ENCODE measurements around the gene FARS2.

Gene FARS2

GRCh38 chr6:5566718-5567117 lies 305.4 kb downstream of the FARS2 start:
- ATAC-seq (peak; percentile 4), DNase-seq (no peak)
- Mint-ChIP-seq H3K4me1 (peaks cover 37% of the 10 kb centered on the region), H3K27me3 (no peaks in the 10 kb centered on the region), H3K27ac (peak overlapping the region; percentile 8), H3K36me3 (ENCODE audit: low read depth) (peaks cover 22% of the 10 kb centered on the region), H3K9me3 (peaks cover 8% of the 10 kb centered on the region), H3K4me3 (no peak overlapping the region)

- DNase-seq (no peak), ATAC-seq (no peak)
- no peaks in the 10 kb centered on the region for H3K27me3 Mint-ChIP-seq
- H3K9me3 Mint-ChIP-seq = peaks cover 8% of the 10 kb centered on the region
- peaks cover 18% of the 10 kb centered on the region for H3K36me3 Mint-ChIP-seq (ENCODE audit: low read depth)
- H3K27ac Mint-ChIP-seq = no peak overlapping the region
- peaks cover 34% of the 10 kb centered on the region for H3K4me1 Mint-ChIP-seq
- H3K4me3 Mint-ChIP-seq = no peak overlapping the region
Measured at GRCh38 chr6:5567352-5567751, 306.0 kb downstream of the FARS2 start.

- Mint-ChIP-seq H3K4me3 (no peak overlapping the region), H3K27me3 (no peaks in the 10 kb centered on the region), H3K27ac (no peak overlapping the region), H3K4me1 (peaks cover 34% of the 10 kb centered on the region), H3K36me3 (ENCODE audit: low read depth) (peaks cover 19% of the 10 kb centered on the region), H3K9me3 (peaks cover 8% of the 10 kb centered on the region)
- DNase-seq = no peak
- peak; percentile 24 for ATAC-seq
Measured at GRCh38 chr6:5567890-5568289, 306.6 kb downstream of the FARS2 start.

- Mint-ChIP-seq H3K27ac (no peak overlapping the region), H3K4me3 (no peak overlapping the region), H3K27me3 (no peaks in the 10 kb centered on the region), H3K9me3 (peaks cover 11% of the 10 kb centered on the region), H3K4me1 (peaks cover 30% of the 10 kb centered on the region), H3K36me3 (ENCODE audit: low read depth) (peaks cover 26% of the 10 kb centered on the region)
- no peak for ATAC-seq
- no peak for DNase-seq
Measured at GRCh38 chr6:5569491-5569890, 308.2 kb downstream of the FARS2 start.

GRCh38 chr6:5570641-5571040 lies 309.3 kb downstream of the FARS2 start:
- no peak for DNase-seq
- no peak overlapping the region for H3K27ac Mint-ChIP-seq
- no peaks in the 10 kb centered on the region for H3K27me3 Mint-ChIP-seq
- peaks cover 26% of the 10 kb centered on the region for H3K36me3 Mint-ChIP-seq (ENCODE audit: low read depth)
- no peak for ATAC-seq
- H3K4me1 Mint-ChIP-seq = peaks cover 31% of the 10 kb centered on the region
- peaks cover 14% of the 10 kb centered on the region for H3K9me3 Mint-ChIP-seq
- H3K4me3 Mint-ChIP-seq = no peak overlapping the region

- Mint-ChIP-seq H3K4me3 (peak overlapping the region; percentile 18), H3K27ac (peak overlapping the region; percentile 74)
- peak; percentile 20 for ATAC-seq
Measured at GRCh38 chr6:5580736-5581581, 319.6 kb downstream of the FARS2 start.

GRCh38 chr6:5582762-5583161 lies 321.4 kb downstream of the FARS2 start:
- Mint-ChIP-seq H3K4me3 (no peak overlapping the region), H3K27me3 (no peaks in the 10 kb centered on the region), H3K9me3 (peaks cover 13% of the 10 kb centered on the region), H3K4me1 (peaks cover 18% of the 10 kb centered on the region), H3K27ac (no peak overlapping the region), H3K36me3 (ENCODE audit: low read depth) (peaks cover 7% of the 10 kb centered on the region)
- no peak for DNase-seq
- no peak for ATAC-seq

More at GRCh38 chr6:5580736-5581581, 319.6 kb downstream of the FARS2 start:
- H3K27me3 Mint-ChIP-seq = no peaks in the 10 kb centered on the region
- peaks cover 8% of the 10 kb centered on the region for H3K9me3 Mint-ChIP-seq
- H3K4me1 Mint-ChIP-seq = peaks cover 18% of the 10 kb centered on the region
- DNase-seq = no peak
- peaks cover 2% of the 10 kb centered on the region for H3K36me3 Mint-ChIP-seq (ENCODE audit: low read depth)

GRCh38 chr6:5583528-5583927 lies 322.2 kb downstream of the FARS2 start:
- Mint-ChIP-seq H3K4me1 (peaks cover 18% of the 10 kb centered on the region), H3K27me3 (no peaks in the 10 kb centered on the region), H3K4me3 (no peak overlapping the region), H3K9me3 (peaks cover 13% of the 10 kb centered on the region), H3K36me3 (ENCODE audit: low read depth) (peaks cover 7% of the 10 kb centered on the region), H3K27ac (no peak overlapping the region)
- DNase-seq (no peak), ATAC-seq (no peak)

- Mint-ChIP-seq H3K4me3 (no peak overlapping the region), H3K9me3 (peaks cover 13% of the 10 kb centered on the region), H3K36me3 (ENCODE audit: low read depth) (peaks cover 7% of the 10 kb centered on the region), H3K27ac (no peak overlapping the region), H3K4me1 (peaks cover 18% of the 10 kb centered on the region), H3K27me3 (no peaks in the 10 kb centered on the region)
- ATAC-seq = no peak
- no peak for DNase-seq
Measured at GRCh38 chr6:5584078-5584482, 322.8 kb downstream of the FARS2 start.

- Mint-ChIP-seq H3K27ac (no peak overlapping the region), H3K36me3 (ENCODE audit: low read depth) (peaks cover 7% of the 10 kb centered on the region), H3K4me3 (no peak overlapping the region), H3K4me1 (peaks cover 3% of the 10 kb centered on the region), H3K27me3 (no peaks in the 10 kb centered on the region), H3K9me3 (peaks cover 13% of the 10 kb centered on the region)
- no peak for DNase-seq
- ATAC-seq = no peak
Measured at GRCh38 chr6:5587648-5588047, 326.3 kb downstream of the FARS2 start.

GRCh38 chr6:5589422-5590141 lies 328.3 kb downstream of the FARS2 start:
- Mint-ChIP-seq H3K36me3 (ENCODE audit: low read depth) (peaks cover 7% of the 10 kb centered on the region), H3K4me1 (no peaks in the 10 kb centered on the region), H3K27me3 (no peaks in the 10 kb centered on the region), H3K27ac (no peak overlapping the region), H3K4me3 (no peak overlapping the region), H3K9me3 (peaks cover 13% of the 10 kb centered on the region)
- DNase-seq (no peak), ATAC-seq (no peak)

GRCh38 chr6:5590187-5590586 lies 328.9 kb downstream of the FARS2 start:
- Mint-ChIP-seq H3K9me3 (peaks cover 12% of the 10 kb centered on the region), H3K4me3 (no peak overlapping the region), H3K4me1 (no peaks in the 10 kb centered on the region), H3K36me3 (ENCODE audit: low read depth) (peaks cover 7% of the 10 kb centered on the region), H3K27me3 (no peaks in the 10 kb centered on the region), H3K27ac (no peak overlapping the region)
- no peak for ATAC-seq
- DNase-seq = no peak

GRCh38 chr6:5592886-5593519 lies 331.7 kb downstream of the FARS2 start:
- no peak for ATAC-seq
- Mint-ChIP-seq H3K4me3 (no peak overlapping the region), H3K27ac (no peak overlapping the region), H3K4me1 (no peaks in the 10 kb centered on the region), H3K36me3 (ENCODE audit: low read depth) (no peaks in the 10 kb centered on the region), H3K27me3 (no peaks in the 10 kb centered on the region), H3K9me3 (no peaks in the 10 kb centered on the region)
- no peak for DNase-seq

GRCh38 chr6:5595184-5595583 lies 333.9 kb downstream of the FARS2 start:
- no peaks in the 10 kb centered on the region for H3K27me3 Mint-ChIP-seq
- ATAC-seq (no peak), DNase-seq (no peak)
- H3K36me3 Mint-ChIP-seq (ENCODE audit: low read depth) = no peaks in the 10 kb centered on the region
- H3K27ac Mint-ChIP-seq = no peak overlapping the region
- H3K4me3 Mint-ChIP-seq = no peak overlapping the region
- no peaks in the 10 kb centered on the region for H3K4me1 Mint-ChIP-seq
- no peaks in the 10 kb centered on the region for H3K9me3 Mint-ChIP-seq

- Mint-ChIP-seq H3K4me1 (no peaks in the 10 kb centered on the region), H3K27ac (no peak overlapping the region), H3K27me3 (no peaks in the 10 kb centered on the region), H3K4me3 (no peak overlapping the region), H3K36me3 (ENCODE audit: low read depth) (peaks cover 2% of the 10 kb centered on the region), H3K9me3 (no peaks in the 10 kb centered on the region)
- DNase-seq (no peak), ATAC-seq (no peak)
Measured at GRCh38 chr6:5597413-5597812, 336.1 kb downstream of the FARS2 start.

All from activated naive CD8-positive, alpha-beta T cell treated with anti-CD3 and anti-CD28 coated beads, Interleukin-2, amount 50 U/mL, for 24 hours (primary cell).